Suppressor macrophage (primary cell): ENCODE measurements around the gene ARSG.
"Not testable (repeated sequence)": the region's sequence is repeated elsewhere in the genome, so short reads cannot be mapped to it uniquely, and the experiment has no call there.

ENCODE experiments used
- DNase-seq, 4 experiments: peaks; one replicate each; pipeline ENCODE4 v3.0.0-alpha.2; 2020 to 2022
- total RNA-seq, 17 experiments: gene quantifications; one replicate each; lab custom pipeline; 2026; ENCODE audit warnings: mixed read lengths in 6 of 17, inconsistent platforms in 3 of 17; lab: John Stamatoyannopoulos, UW

The ARSG gene
- total RNA-seq: 2.0 to 13.1 (median 4.6) reads per million in 17 experiments

GRCh38 chr17:68290955-68291835 is at the start of gene ARSG, which contains the start of gene SLC16A6:
Gene ARSG (plus strand): TSS chr17:68291495. CDS start chr17:68307494, 15,999 bp downstream.
Gene SLC16A6 (minus strand): TSS chr17:68291127. CDS start chr17:68278320, 12,807 bp downstream.
- DNase-seq: peak; percentile 93 to 97 (median 96)

GRCh38 chr17:68246271-68247028 is 44.8 kb upstream of the ARSG start:
- DNase-seq: no peak

- DNase-seq: peak; percentile 97 to 99 (median 99)
Measured at GRCh38 chr17:68247445-68248198, 43.7 kb upstream of the ARSG start, which contains the start of gene AMZ2. Gene AMZ2 (plus strand): TSS chr17:68248043. CDS start chr17:68250188, 2,145 bp downstream.

- peak in 2 of 4 experiments; percentile 68 to 76 for DNase-seq
Measured at GRCh38 chr17:68248199-68248825, 43.0 kb upstream of the ARSG start.

GRCh38 chr17:68248891-68249290 is 42.4 kb upstream of the ARSG start:
- peak; percentile 56 to 82 (median 59) for DNase-seq

- peak; percentile 75 to 90 (median 82) for DNase-seq
Measured at GRCh38 chr17:68249354-68249765, 41.9 kb upstream of the ARSG start.

GRCh38 chr17:68253426-68253825 is 37.9 kb upstream of the ARSG start:
- not testable (repeated sequence) for DNase-seq

- DNase-seq: peak in 2 of 4 experiments; percentile 20 to 31
Measured at GRCh38 chr17:68255151-68255550, 36.1 kb upstream of the ARSG start.

GRCh38 chr17:68255731-68256538 is 35.4 kb upstream of the ARSG start:
- DNase-seq: peak; percentile 52 to 78 (median 62)

GRCh38 chr17:68256701-68257100 is 34.6 kb upstream of the ARSG start:
- DNase-seq: not testable (repeated sequence)

- no peak for DNase-seq
Measured at GRCh38 chr17:68257934-68258333, 33.4 kb upstream of the ARSG start.

GRCh38 chr17:68258890-68259647 is 32.2 kb upstream of the ARSG start:
- DNase-seq: peak; percentile 84 to 94 (median 86)

- DNase-seq: not testable (repeated sequence)
Measured at GRCh38 chr17:68259648-68259951, 31.7 kb upstream of the ARSG start.

- no peak for DNase-seq
Measured at GRCh38 chr17:68260051-68260762, 31.1 kb upstream of the ARSG start.

- DNase-seq: not testable (repeated sequence)
Measured at GRCh38 chr17:68262467-68262866, 28.8 kb upstream of the ARSG start.

GRCh38 chr17:68263101-68263681 is 28.1 kb upstream of the ARSG start:
- peak; percentile 36 to 73 (median 64) for DNase-seq

- DNase-seq: not testable (repeated sequence)
Measured at GRCh38 chr17:68265833-68266232, 25.5 kb upstream of the ARSG start.

- DNase-seq: peak; percentile 33 to 69 (median 53)
Measured at GRCh38 chr17:68273722-68274121, 17.6 kb upstream of the ARSG start.

GRCh38 chr17:68276339-68276738 is 15.0 kb upstream of the ARSG start:
- DNase-seq: not testable (repeated sequence)
